EL (cell line): ENCODE results near the gene TAC1.
"Not testable (repeated sequence)": the region's sequence is repeated elsewhere in the genome, so short reads cannot be mapped to it uniquely, and the experiment has no call there.

Experiments used
- DNase-seq: peaks from one replicate; pipeline ENCODE4 v3.0.0-alpha.2; 2016

TAC1 gene, protein sequence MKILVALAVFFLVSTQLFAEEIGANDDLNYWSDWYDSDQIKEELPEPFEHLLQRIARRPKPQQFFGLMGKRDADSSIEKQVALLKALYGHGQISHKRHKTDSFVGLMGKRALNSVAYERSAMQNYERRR

DNA sequence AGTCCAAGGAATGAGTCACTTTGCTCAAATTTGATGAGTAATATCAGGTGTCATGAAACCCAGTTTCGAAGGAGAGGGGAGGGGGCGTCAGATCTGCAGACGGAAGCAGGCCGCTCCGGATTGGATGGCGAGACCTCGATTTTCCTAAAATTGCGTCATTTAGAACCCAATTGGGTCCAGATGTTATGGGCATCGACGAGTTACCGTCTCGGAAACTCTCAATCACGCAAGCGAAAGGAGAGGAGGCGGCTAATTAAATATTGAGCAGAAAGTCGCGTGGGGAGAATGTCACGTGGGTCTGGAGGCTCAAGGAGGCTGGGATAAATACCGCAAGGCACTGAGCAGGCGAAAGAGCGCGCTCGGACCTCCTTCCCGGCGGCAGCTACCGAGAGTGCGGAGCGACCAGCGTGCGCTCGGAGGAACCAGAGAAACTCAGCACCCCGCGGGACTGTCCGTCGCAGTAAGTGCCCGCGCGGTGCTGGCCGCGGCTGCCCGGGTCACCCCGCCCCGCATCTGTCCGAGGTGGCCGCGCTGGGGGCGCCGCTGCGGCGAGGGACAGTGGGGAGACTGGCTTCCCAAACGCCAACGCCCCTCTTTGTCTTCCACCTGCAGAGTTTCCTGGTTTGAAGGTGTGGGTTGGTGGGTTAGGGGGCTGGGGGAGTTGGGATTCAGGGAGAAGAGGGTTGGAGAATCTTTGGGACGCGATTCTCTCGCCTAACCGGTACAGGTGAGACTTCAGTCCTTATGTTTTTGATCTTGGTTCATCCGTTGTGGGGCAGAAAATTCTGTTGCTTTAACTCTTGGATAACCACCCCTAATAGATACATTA lies at the start of gene TAC1:
Gene TAC1, plus strand, starts transcription at position 351 of the 829 bp plus-strand sequence. CDS start 527 bp downstream, outside the sequence.
- DNase-seq: no peak

DNA sequence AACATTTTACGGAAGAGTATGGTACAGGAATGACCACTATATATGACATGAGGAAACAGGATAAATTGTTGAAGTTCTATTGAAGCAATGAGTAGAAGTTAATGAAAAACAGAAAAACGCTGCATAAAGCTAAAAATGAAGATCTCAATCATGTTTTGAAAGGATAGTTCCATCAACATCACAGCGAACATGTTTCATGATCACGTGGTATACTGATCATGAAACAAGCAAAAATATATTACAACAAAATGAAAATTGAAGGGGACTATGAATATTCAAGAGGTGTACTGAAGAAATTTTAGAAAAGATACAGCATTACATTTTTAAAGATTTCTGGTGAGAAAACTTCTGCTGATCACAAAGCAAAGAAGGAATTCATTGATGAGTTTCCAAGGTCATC lies 45.9 kb upstream of the TAC1 start:
- no peak for DNase-seq

DNA sequence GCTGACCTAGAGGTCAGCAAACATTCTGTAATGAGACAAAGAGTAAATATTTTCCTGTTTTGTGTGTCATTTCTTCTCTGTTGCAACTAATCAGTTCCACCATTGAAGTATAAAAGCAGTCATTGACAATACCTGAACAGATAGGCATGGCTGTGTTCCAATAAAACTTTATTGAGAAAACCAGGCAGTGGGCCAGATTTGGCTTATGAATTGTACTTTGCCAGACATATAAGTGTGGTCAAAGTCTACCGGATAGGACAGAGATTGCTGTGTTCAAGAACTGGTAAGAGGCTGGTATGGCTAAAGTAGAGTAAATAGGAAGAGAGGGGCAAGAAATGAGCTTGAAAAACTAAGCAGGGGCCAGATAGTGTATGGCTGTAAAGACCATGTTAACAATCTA lies 38.3 kb upstream of the TAC1 start:
- DNase-seq: no peak

DNA sequence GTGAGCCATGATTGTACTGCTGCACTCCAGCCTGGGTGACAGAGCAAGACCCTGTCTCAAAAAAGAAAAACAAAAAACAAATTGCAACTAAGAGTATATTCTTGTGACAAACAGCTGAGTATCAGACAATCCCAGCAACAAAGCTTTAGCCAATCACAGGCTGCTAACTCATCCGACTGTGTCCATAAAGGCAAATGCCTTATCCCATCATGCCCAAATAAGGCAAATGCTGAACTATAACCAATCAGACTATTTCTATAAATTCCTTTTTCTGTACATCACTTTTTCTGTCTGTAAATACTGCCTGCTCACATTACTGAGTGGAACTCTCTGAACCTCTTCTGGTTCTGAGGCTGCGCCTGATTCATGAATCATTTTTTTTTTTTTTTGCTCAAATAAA lies 37.5 kb upstream of the TAC1 start:
- DNase-seq: no peak

DNA sequence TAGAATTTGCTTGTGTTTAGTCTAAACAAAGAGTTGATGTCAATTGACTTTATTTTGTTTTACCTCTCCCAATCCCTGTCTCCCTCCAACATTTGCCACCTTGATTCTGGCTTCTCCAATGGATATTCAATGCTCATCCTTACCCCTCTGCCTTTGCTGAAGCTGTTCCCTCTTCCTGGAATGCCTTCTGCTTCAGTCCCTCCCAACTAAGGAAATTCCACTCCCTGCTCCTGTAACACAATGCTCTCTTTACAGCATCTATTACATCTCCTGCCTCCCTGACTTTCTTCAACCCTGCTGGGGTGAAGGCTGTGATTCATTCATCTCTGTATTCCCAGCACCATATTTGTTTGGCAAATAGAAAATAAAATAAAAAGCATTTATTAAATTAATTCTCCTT lies 34.5 kb upstream of the TAC1 start:
- DNase-seq: no peak

DNA sequence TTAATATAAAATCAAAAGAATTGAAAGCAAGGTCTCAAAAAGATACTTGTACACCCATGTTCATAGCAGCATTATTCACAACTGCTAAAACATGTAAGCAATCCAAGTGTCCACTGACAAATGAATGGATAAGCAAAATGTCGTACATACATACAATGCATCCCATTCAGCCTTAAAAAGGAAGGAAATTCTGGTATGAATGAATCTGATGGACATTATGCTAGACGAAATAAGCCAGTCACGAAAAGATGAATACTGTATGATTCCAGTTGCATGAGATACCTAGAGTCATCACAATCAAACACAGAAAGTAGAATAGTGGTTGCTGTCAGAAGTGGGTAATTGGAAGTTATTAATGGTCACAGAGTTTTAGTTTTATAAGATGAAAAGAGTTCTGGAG lies 9.5 kb upstream of the TAC1 start:
- DNase-seq: no peak

- no peak for DNase-seq
Observed at GRCh38 chr7:97732565-97733275, 834 bp downstream of the TAC1 start.

GRCh38 chr7:97733276-97734161 lies 1.6 kb downstream of the TAC1 start:
- no peak for DNase-seq

GRCh38 chr7:97734255-97734654 lies 2.4 kb downstream of the TAC1 start:
- no peak for DNase-seq

DNA sequence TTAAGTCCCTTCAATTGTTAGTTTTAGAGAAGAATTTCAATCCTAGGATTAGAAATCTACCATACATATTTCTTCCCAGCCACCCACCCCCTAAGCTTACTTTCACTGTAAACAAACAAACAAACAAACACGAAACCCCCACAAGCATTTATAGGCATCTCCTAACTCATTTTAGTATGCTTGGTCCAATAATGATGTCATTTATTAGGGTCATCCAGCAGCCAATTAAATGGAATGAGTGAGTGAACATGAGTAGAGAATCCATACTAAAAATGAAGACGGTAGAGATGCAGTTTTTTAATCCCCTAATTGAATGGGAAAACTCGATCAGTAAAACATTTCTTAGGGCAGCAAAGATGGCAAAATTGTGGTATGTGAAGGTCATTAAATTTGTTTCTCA lies 3.2 kb downstream of the TAC1 start:
- no peak for DNase-seq

GRCh38 chr7:97748482-97748881 lies 16.6 kb downstream of the TAC1 start:
- DNase-seq: no peak

DNA sequence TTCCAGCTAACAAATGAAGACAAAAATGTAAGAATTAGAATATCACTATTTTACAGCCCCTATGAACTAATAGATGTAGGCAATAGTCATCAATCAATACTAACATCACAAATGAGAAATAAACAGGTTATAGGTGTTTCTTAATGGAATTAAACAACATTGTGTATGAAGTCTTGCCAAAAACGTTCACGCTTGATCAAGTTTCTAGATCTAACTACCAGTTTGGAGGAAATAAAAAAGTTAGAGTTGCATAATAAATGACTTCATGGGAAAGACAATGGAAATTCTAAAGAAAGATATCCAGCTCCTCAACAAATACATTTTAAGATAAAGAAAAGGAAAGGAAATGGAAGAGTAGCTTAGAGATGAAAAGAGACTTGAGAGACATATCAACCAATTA lies 19.7 kb downstream of the TAC1 start:
- DNase-seq: no peak

DNA sequence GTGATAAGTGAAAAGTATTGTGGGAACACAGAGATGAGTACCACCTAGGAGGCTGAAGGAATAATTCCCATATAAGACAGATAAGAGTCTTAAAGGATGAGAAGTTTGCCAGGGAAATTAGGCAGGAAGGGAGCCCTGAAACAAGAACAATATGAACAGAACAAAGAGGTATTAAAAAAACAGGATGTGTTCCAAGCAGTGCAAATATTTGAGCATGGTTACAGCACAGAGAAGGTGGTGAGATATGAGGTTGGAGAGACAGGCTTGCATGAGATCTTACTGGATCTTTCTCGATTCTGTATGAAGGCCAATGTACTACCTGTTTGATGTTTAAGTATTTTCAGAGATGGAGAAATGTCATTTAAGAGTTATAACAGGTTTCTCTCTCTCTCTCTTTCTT lies 20.3 kb downstream of the TAC1 start:
- DNase-seq: no peak

DNA sequence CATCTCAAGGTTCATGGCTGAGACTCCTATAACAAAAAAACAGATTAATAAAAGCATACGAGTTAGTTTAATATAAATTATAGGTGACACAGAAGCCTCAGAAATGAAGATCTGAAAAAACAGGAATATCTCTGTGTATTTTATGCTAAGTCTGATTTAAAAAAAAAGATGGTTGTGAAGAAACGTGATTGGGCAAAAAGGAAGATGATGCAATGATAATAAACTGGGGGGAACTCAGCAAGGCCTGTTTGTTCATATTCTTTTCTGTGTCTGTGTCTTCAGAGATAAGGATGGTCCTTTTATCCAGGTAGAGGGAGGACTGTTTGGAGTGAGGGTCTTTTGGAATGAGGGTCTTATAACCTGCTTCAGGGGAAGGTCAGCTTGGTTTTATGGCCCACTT lies 25.9 kb downstream of the TAC1 start:
- no peak for DNase-seq

DNA sequence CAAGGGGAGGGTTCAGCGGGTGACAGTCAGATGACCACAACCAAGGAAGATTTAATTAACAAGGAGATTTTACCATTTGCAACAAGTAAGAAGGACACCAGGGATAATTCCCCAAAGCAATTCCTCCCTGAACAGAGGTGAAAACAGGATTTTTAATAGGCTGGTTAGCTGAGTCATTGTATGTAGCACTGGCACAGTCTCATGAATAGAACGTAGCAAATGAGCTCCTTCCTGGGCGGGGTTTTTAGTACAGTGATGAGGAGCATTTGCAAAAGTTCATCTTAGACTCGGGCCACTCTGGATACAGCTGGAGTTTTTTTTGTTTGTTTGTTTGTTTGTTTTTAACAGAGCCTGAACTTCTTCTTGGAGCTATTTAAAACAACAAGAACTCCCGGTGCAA lies 39.0 kb downstream of the TAC1 start:
- no peak for DNase-seq

DNA sequence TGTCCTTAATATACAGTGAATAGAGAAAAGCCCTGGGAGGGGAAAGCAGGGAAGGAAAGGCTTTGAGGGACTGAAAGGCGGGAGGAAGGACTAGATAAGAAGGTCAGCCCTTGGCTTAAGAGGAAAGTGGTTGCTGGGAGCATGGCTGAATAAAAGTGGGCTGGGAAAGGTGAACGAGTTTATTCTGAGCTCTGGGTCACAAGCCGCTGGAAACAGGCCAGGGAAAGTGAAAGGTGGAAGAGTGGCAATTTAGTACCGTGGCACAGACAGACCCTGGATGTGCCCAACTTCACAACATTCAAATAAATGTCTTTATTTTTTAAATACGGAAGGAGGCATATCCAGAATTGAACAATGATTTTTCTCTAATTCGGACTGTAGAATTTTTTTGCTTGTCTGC lies 39.7 kb downstream of the TAC1 start:
- DNase-seq: no peak

DNA sequence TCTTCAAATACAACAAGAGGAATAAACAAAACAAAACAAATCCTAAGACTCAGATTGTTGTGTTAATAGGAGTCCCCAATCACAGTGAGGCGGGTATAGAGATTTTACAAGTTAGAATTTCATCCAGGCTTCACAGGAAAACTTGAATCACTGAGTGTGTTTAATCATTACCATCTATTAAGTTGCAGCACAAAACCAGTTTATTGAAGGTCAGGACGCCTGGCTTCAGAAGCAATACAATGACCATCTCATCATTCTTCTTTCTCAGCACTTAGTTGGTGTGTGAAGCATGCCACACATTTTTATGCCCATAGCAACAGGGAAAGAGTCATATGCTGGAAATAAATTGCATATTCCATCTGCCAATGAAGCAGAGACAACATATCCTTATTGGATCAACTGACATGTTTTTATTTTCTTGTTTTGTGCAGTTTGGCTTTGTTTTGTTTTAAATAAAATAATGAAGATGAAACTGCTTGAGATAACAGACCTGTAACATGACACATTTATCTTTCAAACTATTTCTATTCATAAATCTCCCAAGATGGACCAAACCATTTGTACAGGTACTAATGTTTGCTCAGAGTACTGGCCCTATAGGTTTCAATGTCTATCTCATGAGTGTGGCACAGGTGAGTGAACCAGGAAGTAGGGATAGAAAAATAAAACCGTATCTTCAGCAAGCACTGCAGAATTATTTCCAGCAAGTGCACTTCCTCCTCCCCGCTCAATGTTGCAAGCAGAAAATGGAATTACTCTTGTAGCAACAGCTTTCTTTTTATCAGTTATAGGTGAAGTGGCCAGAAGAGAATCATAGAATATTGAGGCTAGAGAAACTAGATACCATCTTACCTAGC lies 40.4 kb downstream of the TAC1 start:
- no peak for DNase-seq

DNA sequence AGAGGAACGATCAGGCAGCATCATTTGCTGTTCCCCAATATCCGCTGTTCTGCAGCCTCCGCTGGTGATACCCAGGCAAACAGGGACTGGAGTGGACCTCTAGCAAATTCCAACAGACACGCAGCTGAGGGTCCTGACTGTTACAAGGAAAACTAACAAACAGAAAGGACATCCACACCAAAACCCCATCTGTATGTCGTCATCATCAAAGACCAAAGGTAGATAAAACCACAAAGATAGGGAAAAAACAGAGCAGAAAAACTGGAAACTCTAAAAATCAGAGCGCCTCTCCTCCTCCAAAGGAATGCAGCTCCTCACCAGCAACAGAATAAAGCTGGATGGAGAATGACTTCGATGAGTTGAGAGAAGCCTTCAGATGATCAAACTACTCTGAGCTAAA lies 54.5 kb downstream of the TAC1 start:
- DNase-seq: not testable (repeated sequence)
